Heart left ventricle (tissue), 16 donors: ENCODE data around the gene IFI44L. TPM values are rescaled to one million over a fixed set of nuclear protein-coding genes. Genes with fewer than 3 reads are reported as not detected.

Experiments used
- ATAC-seq, 4 donors: fragments of 200-7000 bp; cut with Tn5 transposase; one replicate each; pipeline ENCODE4 v1.9.1; 2020 to 2022; ENCODE audit warnings: moderate library complexity in 4 of 4, mild to moderate bottlenecking in 3 of 4, moderate number of reproducible peaks in 1 of 4
- DNase-seq, 5 donors: peaks; one replicate each; pipeline ENCODE4 v3.0.0-alpha.2; 2020
- H3K27ac ChIP-seq, 12 donors: fragments of 200-600 bp; sonication (generic) in 4 of 12; one replicate each; pipeline versions ENCODE4 v1.5.0 to v1.8.0; 2016 to 2022; ENCODE audit warnings: mild to moderate bottlenecking in 2 of 12
- H3K27me3 ChIP-seq, 9 donors: fragments of 200-600 bp; sonication (generic) in 2 of 9; one replicate each; pipeline versions ENCODE4 v1.5.1 to v1.8.0; 2016 to 2022; ENCODE audit warnings: mild to moderate bottlenecking in 3 of 9
- H3K36me3 ChIP-seq, 9 donors: fragments of 200-600 bp; sonication (generic) in 2 of 9; one replicate each; pipeline versions ENCODE4 v1.5.0 to v1.8.0; 2018 to 2022; ENCODE audit warnings: mild to moderate bottlenecking in 2 of 9
- H3K4me1 ChIP-seq, 12 donors: fragments of 200-600 bp; sonication (generic) in 4 of 12; one replicate each; pipeline versions ENCODE4 v1.5.0 to v1.8.0; 2016 to 2022; ENCODE audit warnings: mild to moderate bottlenecking in 3 of 12
- H3K4me3 ChIP-seq, 12 donors: fragments of 200-600 bp; sonication (generic) in 4 of 12; one replicate each; pipeline versions ENCODE4 v1.5.0 to v1.8.0; 2017 to 2022; ENCODE audit warnings: mild to moderate bottlenecking in 9 of 12, moderate library complexity in 4 of 12
- H3K9me3 ChIP-seq, 12 donors: fragments of 200-600 bp; sonication (generic) in 4 of 12; one replicate each; pipeline versions ENCODE4 v1.5.0 to v1.8.0; 2016 to 2022; ENCODE audit warnings: mild to moderate bottlenecking in 1 of 12
- CTCF ChIP-seq, 12 donors: fragments of 200-600 bp; sonication (generic) in 4 of 12; IDR thresholded peaks; one replicate each; pipeline versions ENCODE4 v1.5.0 to v1.8.0; 2018 to 2022; ENCODE audit warnings: antibody characterized with exemption in 12 of 12, mild to moderate bottlenecking in 5 of 12
- POLR2A ChIP-seq, 2 donors: fragments of 450-650 bp; IDR thresholded peaks; one replicate each; pipeline ENCODE4 v1.6.1; 2017; ENCODE audit warnings: antibody characterized with exemption in 2 of 2, mild to moderate bottlenecking in 2 of 2, moderate library complexity in 2 of 2
- WGBS, 4 donors: extraction: QIAGEN DNeasy Blood & Tissue Kit in 2 of 4; methylation state at CpG; one replicate each; pipeline versions ENCODE4 v1.1.5 to v1.1.7; 2013 to 2018; 5-methylcytosine and 5-hydroxymethylcytosine counted together
- intact Hi-C, 10 donors: fragments of 100-400 bp; cut with DNase I; formaldehyde crosslinking; loops; one replicate each; pipeline versions ENCODE4 v1.11.1 to v1.14.2; 2022
- polyA plus RNA-seq, 2 donors: library from polyadenylated mRNA; stranded (reverse); fragments of 200-250 nt; gene quantifications; one replicate each; pipeline ENCODE4 v1.2.3, GENCODE V29; 2013
- total RNA-seq, 9 donors: library from RNA; depleted of rRNA in 2 of 9; stranded (reverse); fragments of >200 nt in 2 of 9; fragmentation: NEBNext Ultra II Directional in 3 of 9; extraction: Animal tissue kit (Norgen Biotek cat#: 25700) in 3 of 9; gene quantifications; one replicate each; pipeline versions ENCODE4 v1.1.0 to v1.2.4, GENCODE V29; 2016 to 2023
- donor health status: ischemic (EF 13 %, LVEDD 7.1; RV severe dilation, severe dysfunction).
- donor health status: healthy with polysubstance abuse.
- donor health status: DM: no; HTN: yes; CAD: no.
- donor health status: DM: no; HTN: no; CAD: no.
- donor health status: ischemic (EF 25% LVEDD 6.9; RV normal size, moderate dysfunction).
- donor health status: ischemic (EF 25% LVEDD 5.7; RV mildly dilated, moderate dysfunction).
- donor health status: healthy.
- donor health status: DM: yes; HTN: yes; CAD: no.
- donor health status: ischemic (EF 35%, LVEDD 5.7; RV mildly dilated, moderate dysfunction).
- donor health status: nonischemic (EF 11% LVEDD 7.7; RV severe dilation, severe dysfunction).
- donor health status: DM: yes; HTN: yes; CAD: no.
- donor health status: PGD.
- donor health status: ischemic (EF 29% LVEDD 5.4; RV normal size, mild dysfunction).
- donor health status: nonischemic (EF 23%, LVEDD 6.1; RV moderate dilation, normal function).

IFI44L gene
- total and polyA plus RNA-seq, 11 donors = 3.3 to 41.7 (median 8.0) TPM

- H3K9me3 ChIP-seq = no peaks in the 10 kb centered on the region
- H3K27me3 ChIP-seq = no peaks in the 10 kb centered on the region
- WGBS, 4 donors = 30 to 49% (median 37%) methylated on average over 1 of the region's 1 CpG
- DNase-seq (no peak), ATAC-seq (no peak)
- H3K4me3 ChIP-seq = no peak overlapping the region
- no peaks in the 10 kb centered on the region for H3K36me3 ChIP-seq
- no peak for TF ChIP-seq CTCF (IDR thresholded peaks at IDR 0.05)
- no peak for TF ChIP-seq POLR2A (IDR thresholded peaks at IDR 0.05)
- intact Hi-C loops = loop anchor here in 3 of 10 donors (5.0 to 10.0 kb wide), 3 partner anchors 446 to 469 kb away; no protein-coding TSS in a partner anchor
- peaks cover 0 to 2% (median 0%) of the 10 kb centered on the region in 12 donors for H3K4me1 ChIP-seq
- H3K27ac ChIP-seq = no peak overlapping the region
Measured at GRCh38 chr1:78601068-78601467, 19.2 kb upstream of the IFI44L start.

GRCh38 chr1:78603206-78603605 lies 17.0 kb upstream of the IFI44L start:
- Histone ChIP-seq H3K9me3 (no peaks in the 10 kb centered on the region), H3K27ac (no peak overlapping the region), H3K4me3 (no peak overlapping the region), H3K27me3 (peaks cover 0 to 7% (median 0%) of the 10 kb centered on the region in 9 donors), H3K36me3 (no peaks in the 10 kb centered on the region), H3K4me1 (peaks cover 0 to 11% (median 0%) of the 10 kb centered on the region in 12 donors)
- no peak for TF ChIP-seq POLR2A (IDR thresholded peaks at IDR 0.05)
- DNase-seq (no peak), ATAC-seq (no peak)
- 87 to 94% (median 91%) methylated on average over 1 of the region's 1 CpG for WGBS, 4 donors
- intact Hi-C loops = loop anchor here in 3 of 10 donors (5.0 to 10.0 kb wide), 3 partner anchors 448 to 471 kb away; no protein-coding TSS in a partner anchor

- no peak overlapping the region for H3K27ac ChIP-seq
- TF ChIP-seq POLR2A (IDR thresholded peaks at IDR 0.05) = no peak
- no peak for TF ChIP-seq CTCF (IDR thresholded peaks at IDR 0.05)
- ATAC-seq (no peak), DNase-seq (no peak)
- H3K4me3 ChIP-seq = no peak overlapping the region
- peaks cover 0 to 11% (median 0%) of the 10 kb centered on the region in 12 donors for H3K4me1 ChIP-seq
- H3K9me3 ChIP-seq = no peaks in the 10 kb centered on the region
- peaks cover 0 to 7% (median 0%) of the 10 kb centered on the region in 9 donors for H3K27me3 ChIP-seq
- intact Hi-C loops = loop anchor here in 9 of 10 donors (5.0 to 10.0 kb wide), 5 partner anchors 450 to 472 kb away; no protein-coding TSS in a partner anchor
- WGBS, 4 donors = 77 to 91% (median 85%) methylated on average over 5 of the region's 5 CpGs
- no peaks in the 10 kb centered on the region for H3K36me3 ChIP-seq
Measured at GRCh38 chr1:78604643-78605042, 15.6 kb upstream of the IFI44L start.

- DNase-seq (no peak), ATAC-seq (no peak)
- 35 to 46% (median 42%) methylated on average over 2 of the region's 2 CpGs for WGBS, 4 donors
- Histone ChIP-seq H3K36me3 (no peaks in the 10 kb centered on the region), H3K27me3 (peaks cover 0 to 7% (median 0%) of the 10 kb centered on the region in 9 donors), H3K27ac (no peak overlapping the region), H3K4me3 (no peak overlapping the region), H3K9me3 (no peaks in the 10 kb centered on the region), H3K4me1 (peaks cover 0 to 11% (median 0%) of the 10 kb centered on the region in 12 donors)
- TF ChIP-seq CTCF (IDR thresholded peaks at IDR 0.05) (no peak), POLR2A (IDR thresholded peaks at IDR 0.05) (no peak)
- intact Hi-C loops = loop anchor here in 9 of 10 donors (2.0 to 10.0 kb wide), 6 partner anchors 451 to 475 kb away; no protein-coding TSS in a partner anchor
Measured at GRCh38 chr1:78606274-78606673, 14.0 kb upstream of the IFI44L start.
